H1 (cell line): ENCODE results near the gene RTN3. TPM values are rescaled to one million over a fixed set of nuclear protein-coding genes. Genes with fewer than 3 reads are reported as not detected.

Experiments
- NANOG ChIP-seq: IDR thresholded peaks from 2 replicates; pipeline ENCODE4 v1.6.1; 2011; ENCODE audit warnings: low read length, low read depth, mild to moderate bottlenecking, inconsistent platforms; ENCODE audit not compliant: insufficient read depth, poor library complexity, severe bottlenecking
- SP2 ChIP-seq: IDR thresholded peaks from 2 replicates; pipeline ENCODE4 v1.6.1; 2012; ENCODE audit warnings: mild to moderate bottlenecking, low read length, inconsistent platforms
- polyA plus RNA-seq, 7 experiments: library from polyadenylated mRNA; depleted of rRNA in 3 of 7; stranded (reverse) in 5 of 7; unstranded in 2 of 7; fragments of >200 nt in 5 of 7; fragments of 200-250 nt in 2 of 7; gene quantifications; 1 replicate in 5 of 7; 2 replicates in 1 of 7; 4 replicates in 1 of 7; pipeline versions ENCODE4 v1.2.1 to v1.2.3, GENCODE V29; 2011 to 2013; ENCODE audit warnings: missing spikeins in 2 of 7, mixed read lengths in 2 of 7
- total RNA-seq: library from RNA; stranded (reverse); fragmentation: NEBNext Ultra II Directional; extraction: Animal tissue kit (Norgen Biotek cat#: 25700); gene quantifications from 2 replicates; pipeline ENCODE4 v1.2.1, GENCODE V29; 2021

The RTN3 gene
- total and polyA plus RNA-seq, 2 of the 8 experiments (the other 6 are each of a cell fraction or from before 2014, with no cell fraction given) = 160 to 203 TPM

GRCh38 chr11:63795066-63795465 lies 113.8 kb downstream of the RTN3 start (continued):
- TF ChIP-seq NANOG = no peak
- no peak for TF ChIP-seq SP2
